Retina (tissue), 1 donor: ENCODE results near the gene GNB1L.
A peak's percentile ranks its signal among the peaks of the same experiment; 100 is the strongest.

Experiments
- DNase-seq: peaks from one replicate; pipeline ENCODE4 v3.0.0-alpha.2; 2016

The GNB1L gene

DNA sequence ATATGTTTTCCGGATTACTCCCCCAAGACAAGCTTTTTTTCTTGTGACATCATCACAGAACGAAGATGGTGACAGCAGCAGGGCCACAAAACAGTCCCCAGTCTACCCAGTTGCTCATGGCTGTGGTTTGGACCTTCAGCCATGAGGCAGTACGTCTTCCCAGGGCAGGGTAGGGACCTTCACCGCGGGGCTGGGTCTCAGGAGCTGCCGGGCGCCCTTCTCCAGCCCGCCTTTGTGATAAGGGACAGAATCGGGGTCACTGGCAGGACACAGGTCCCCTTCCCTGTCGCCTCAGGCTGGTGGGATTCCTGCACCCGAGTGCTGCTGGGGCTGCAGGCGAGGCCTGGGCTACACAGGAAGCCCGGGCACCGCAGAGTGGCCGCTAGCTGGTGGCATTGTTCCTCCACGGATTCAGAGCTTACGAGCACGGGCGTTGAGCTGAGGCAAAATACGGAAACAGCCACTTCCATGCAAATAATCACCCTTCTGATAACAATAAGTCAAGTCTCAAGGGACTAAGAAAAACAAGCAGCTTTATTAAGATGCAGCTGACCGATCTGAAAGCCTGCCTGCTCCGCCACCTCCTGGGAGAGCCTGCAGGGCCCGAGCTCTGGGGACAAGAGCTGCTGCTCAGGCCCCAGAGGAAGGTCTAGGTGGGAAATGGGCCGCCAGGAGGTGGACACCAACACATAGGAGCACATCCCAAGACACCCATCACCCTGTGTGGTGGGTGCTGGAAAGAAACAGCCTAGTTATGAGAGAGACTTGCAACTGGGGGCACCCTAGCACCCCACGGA lies 81.8 kb downstream of the GNB1L start:
- peak; percentile 39 for DNase-seq

DNA sequence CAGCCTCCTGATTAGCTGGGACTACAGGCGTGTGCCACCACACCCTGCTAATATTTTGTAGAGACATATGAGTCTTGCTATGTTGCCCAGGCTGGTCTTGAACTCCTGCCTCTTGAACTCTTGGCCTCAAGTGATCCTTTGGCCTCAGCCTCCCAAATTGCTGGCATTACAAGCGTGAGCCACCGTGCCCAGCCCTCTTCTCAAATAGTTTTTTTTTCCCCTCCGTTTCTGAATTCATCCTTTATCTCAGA lies 82.3 kb downstream of the GNB1L start:
- DNase-seq, result no peak

DNA sequence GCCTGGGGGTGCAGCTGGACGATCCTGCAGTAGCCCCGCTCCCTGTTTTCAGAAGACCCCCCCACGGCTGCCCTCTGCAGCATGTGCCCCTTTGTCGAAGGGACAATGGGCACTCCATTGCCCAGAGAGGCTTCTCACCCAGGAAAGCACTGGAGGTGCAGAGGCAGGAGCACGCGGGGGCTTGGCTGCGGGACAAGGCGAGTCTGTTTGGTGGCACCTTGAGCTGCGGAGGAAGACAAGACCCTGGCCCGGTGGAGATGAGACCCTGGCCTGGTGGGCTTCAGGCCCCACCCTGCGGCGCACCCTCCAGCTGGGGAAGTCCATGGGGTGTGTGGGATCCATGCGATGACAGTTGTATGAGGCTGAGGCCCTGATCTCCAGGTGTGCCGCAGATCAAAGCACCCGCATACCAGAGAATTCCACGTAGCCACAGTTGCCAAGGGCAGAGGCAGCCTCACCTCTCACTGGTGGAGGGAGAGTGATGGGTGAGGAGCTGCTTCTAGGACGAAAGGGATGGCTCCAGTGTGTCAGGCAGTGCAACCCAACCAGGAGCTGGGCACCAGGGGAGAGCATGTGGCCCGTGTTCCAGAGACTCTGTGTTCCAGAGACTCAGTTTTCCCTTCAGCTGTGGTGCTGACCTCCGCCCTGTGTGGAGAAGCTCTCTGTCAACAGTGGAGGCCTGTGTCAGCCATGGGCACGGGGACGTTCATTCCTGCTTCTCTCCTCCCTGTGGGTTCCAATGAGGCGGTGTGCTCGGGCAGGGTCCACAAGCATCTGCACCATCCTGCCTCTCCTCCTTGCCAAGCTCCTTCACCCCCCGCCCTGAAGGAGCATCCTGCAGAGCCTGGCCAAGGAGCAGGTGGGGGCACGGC lies 84.1 kb downstream of the GNB1L start:
- DNase-seq, result no peak

DNA sequence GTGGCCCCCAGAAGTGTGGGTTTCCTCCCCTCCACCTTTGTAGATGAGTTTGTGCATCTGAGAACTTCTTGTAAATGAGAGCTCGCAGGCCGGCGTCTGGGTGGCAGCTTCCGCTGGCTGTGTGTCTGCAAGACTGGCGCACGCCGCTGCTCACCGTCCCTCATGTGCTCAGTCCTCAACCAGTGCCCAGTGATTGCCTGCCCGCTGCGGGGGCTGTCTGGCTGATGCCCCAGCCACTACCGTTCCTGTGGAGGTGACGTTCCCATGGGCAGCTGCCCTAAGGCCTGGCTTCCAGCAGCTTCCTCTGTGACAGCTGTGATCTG lies 85.3 kb downstream of the GNB1L start:
- peak; percentile 19 for DNase-seq

DNA sequence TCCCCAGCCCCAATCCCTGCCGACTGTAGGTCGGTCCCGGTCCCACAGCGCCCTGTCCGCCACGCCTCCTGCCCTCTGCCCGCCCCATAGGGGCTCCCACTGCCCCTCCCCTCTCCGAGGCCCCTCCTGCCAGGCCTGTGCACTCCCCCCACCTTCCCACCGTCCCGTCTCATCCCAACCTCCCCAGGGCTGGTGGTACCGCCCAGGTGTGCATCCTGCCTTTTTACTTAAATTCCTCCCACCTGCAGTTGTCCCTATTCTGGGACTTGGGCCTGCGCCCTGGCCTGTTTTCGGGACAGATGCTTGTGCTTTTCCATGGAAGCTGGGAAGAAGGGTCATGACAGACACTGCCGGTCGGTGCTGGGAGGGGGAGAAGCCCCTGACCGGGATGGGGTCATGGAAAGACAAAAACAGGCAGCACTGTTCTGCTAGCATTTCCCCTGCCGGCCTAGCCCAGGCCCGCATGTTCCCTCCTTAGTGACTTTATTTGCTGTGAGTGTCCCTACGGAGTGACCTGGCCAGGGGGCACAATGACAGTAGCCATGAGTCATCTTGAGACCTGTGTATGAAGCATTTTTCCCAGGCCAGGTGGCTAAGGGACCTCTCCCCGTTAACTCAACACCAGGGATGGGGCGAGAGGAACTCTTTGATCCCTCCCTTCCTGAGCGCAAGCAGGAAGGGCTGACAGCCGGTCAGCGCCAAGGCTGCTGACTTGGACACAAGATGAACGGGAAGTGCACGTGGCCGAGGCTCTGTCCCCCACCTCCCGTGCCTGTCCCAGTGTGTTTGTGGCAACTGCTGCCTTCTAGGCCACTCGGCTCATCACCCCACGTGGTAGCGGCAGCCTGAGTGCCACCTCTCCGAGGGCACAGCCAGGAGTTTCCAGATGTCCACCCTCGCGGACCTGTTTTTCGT lies 87.0 kb downstream of the GNB1L start:
- DNase-seq, result peak; percentile 45

DNA sequence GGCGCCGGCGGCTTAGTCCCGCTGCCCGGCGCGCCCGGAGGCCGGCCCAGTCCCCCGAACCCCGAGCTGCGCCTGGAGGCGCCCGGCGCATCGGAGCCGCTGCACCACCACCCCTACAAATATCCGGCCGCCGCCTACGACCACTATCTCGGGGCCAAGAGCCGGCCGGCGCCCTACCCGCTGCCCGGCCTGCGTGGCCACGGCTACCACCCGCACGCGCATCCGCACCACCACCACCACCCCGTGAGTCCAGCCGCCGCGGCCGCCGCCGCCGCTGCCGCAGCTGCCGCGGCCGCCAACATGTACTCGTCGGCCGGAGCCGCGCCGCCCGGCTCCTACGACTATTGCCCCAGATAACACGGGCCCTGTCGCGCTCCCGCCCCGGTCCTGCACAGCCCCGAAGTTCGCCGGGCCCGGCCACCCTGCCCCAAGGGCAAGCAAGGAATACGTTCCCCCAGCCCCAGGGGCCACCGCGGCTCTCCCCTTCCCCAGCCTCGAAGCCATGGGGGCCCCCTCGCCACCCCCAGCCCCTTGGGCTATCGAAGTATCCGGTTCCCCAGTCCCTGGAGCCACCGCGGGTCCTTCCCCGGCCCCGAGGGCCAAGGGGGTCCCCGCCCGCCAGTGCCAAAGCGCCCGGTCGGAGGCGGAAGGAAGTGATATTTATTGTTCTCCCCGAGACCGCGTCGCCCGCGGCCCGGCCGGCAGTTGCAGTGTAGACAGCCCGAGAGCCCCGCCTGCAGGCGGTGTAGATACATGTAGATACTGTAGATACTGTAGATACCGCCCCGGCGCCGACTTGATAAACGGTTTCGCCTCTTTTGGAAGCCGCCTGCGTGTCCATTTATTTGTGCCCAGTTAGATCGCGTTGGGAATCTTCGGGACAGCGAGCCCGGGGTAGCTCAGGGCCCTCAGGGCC lies 87.9 kb downstream of the GNB1L start:
- DNase-seq, result peak; percentile 59

DNA sequence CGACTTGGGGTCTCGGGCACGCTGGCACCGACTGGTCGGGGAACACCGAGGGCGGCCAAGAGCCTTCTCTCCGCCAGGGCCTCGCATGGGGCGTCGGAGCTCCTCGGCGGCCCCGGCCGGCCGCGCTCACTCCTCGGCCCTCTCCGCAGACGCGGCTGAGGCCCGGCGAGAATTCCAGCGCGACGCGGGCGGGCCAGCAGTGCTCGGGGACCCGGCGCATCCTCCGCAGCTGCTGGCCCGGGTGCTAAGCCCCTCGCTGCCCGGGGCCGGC lies 88.5 kb downstream of the GNB1L start:
- DNase-seq, result no peak

DNA sequence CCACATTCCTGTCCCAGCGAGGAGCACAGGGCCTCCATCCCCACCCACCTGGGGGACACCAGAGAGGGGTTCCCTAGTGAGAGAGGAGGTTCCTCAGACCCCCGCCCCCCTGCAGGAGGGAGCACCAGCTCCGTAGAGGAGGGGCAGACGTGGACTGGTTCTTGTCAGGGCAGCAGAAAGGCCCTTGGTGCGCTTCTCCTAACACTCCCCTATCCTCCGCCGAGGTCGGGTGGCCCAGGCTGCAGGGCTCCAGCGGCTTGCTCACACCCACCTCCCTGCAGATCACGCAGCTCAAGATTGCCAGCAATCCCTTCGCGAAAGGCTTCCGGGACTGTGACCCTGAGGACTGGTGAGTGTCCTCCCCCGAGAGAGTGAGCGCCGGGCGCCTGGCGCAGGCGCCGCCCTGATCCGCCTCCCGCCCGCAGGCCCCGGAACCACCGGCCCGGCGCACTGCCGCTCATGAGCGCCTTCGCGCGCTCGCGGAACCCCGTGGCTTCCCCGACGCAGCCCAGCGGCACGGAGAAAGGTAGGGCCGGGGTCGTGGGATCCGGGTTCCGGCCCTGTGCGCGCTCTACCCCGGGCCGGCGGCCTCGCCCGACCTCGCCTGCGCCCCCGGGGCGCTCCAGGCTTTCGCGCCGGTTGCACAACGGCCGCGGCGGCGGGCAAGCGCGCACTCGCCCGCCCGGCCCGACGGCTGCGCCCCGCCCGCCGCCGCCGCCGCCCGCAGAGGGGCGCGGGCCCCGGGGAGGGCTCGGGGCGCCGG lies 89.0 kb downstream of the GNB1L start:
- DNase-seq, result peak; percentile 44

DNA sequence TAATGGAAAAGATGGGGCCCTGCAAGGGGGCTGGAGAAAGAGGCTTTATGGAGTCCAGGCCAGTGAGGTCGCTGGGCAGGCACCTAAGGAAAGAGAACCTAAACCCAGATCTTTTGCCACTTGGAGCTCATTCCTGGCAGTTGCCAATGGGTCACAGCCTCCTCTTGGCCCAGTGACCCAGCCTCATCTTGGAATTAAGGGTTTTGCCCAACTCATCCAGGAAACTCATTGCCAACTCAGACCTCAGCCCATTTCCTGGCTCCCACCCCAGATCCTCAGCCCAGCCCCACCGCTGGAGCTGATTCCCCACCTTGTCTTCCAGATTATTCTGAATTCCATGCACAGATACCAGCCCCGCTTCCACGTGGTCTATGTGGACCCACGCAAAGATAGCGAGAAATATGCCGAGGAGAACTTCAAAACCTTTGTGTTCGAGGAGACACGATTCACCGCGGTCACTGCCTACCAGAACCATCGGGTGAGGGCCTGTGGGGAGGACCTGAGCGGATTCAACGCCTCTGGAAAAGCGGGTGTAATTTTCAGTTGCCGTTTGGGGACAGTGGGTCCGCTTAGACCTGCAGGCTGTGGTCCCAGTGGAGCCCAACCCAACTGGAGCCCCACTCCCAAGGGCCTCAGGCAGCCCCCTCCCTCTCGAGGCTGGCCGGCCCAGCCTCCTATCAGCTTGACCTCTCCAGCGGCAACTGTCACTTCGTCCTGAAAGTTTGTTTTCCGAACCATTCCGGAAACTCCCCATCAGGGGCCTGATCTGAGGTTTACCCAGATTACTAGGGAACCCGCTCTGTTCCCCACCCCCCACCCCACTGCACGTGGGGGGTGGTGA lies 89.8 kb downstream of the GNB1L start:
- no peak for DNase-seq

DNA sequence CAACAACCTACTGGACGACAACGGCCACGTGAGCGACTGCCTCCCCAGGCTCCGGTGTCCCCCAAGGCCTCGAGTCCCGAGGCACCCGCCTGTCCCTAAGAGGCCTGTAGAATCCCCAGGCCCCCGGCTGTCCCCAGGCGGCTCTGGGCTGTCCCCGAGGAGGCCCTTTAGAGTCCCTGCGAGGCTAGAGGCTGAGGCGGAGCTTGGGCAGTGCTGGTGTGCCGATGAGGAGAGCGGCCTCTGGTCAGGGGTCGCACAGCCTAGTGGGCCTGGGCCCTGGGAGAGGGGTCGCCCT lies 90.4 kb downstream of the GNB1L start:
- peak; percentile 31 for DNase-seq

DNA sequence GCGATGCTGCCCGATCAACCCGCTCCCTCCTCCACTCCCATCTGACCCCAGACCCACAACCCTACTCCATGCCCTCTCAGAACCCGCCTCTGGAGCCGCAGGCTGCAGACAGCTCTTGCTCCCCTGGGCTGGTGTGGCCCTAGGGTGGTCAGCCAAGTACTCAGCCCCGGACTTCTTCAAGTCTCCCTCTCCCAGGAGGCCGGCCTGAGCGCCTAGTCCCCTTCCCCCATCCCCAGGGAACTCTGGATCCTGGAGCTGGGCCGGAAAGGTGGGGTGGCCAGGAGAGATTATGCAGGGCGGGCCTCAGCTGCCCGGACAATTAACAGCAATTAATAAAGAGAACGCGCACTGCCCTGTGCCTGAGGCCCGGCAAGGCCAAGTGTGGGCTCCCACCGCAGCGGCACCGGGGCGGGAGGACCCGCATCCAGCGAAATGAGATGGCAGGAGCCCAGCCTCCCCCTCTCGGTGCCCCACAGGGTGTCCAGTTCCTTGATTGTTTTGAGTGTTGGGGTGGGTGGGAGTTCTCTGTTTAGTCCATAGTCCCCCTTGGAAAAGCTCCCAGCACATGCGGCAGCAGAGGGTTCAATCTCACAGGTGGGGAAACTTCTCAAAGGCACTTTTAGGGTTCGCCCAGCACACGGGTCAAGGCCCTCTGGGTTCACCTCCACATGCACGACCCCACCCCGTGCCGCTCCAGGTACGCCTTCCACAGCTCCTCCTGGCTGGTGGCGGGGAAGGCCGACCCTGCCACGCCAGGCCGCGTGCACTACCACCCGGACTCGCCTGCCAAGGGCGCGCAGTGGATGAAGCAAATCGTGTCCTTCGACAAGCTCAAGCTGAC lies 91.0 kb downstream of the GNB1L start:
- DNase-seq, result no peak

DNA sequence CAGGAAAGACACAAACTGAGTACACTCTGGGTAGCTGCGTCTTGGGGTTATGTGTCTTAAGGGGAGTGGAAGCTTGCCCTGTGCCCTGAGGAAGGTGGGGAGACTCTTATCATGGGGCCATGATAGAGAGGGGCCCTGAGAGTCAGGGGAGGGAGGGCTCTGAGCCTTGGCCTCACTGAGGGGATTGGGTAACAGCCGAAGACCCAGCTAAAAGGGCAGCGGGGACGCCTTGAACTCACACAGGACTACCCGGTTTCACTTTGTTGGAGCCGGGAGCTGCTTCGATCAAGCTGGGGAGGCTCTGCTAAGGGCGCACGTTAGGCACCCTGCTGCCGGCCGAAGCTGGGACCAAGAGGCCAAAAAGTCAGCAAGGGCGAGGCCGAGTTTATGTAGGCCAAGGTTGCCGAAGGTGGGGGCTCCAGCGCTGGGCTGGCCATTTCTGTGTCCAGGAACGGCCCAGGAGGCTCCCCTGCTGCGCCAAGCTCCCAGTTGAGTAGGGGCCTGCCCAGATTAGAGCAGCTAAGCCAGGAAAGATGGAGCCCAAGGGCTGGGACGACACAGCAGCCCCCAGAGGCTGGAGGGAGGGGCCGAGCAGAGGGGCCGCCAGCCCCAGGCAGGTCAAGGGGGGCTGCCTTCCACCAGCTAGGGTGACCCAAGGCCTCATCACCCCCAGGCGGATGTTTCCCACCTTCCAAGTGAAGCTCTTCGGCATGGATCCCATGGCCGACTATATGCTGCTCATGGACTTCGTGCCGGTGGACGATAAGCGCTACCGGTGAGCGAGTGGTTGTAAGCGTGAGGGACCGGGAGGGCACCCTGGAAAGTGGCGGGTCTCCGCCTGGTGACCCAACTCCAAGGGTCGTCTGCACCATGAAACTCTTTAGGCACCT lies 91.9 kb downstream of the GNB1L start:
- DNase-seq, result peak; percentile 35

DNA sequence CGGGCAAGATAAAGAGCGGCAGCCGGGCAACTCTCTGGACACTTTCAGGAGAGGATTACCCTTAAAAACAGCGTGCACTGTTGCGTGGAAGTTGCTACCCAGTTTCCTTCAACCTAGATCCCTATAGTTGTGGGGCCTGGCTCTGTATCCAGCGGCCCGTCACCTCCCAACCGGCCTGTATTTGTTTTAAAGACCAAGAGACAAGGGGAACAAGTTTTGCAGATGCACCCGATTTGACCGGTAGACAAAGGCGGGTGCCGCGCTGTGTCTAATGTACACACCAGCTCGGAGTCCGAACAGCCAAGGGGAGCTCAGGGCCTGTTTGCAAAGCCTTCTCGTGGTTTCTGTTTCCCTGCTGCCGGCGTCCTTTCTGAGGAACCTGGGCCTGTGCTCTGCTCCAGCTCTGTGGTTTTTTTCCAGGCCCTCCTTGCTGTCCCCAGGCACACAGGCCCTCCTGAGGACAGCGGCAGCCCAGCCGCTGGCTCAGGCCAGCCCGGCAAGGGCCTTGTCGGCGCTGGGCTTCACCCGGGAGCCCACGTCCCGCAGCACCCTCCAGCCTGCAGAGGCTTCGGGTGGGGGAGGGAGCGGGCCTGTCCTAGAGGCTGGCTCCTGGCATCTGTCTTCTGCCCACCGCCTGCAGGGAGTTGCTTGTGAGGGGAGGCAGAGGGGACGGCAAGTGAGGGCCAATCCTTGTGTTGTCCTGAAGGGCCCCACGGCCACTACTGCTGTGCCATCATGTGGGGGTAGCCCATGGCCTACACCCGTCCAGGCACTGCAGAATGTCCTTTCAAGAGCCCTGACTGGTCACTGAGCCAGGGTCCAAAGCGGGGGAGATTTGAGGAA lies 92.7 kb downstream of the GNB1L start:
- peak; percentile 63 for DNase-seq

DNA sequence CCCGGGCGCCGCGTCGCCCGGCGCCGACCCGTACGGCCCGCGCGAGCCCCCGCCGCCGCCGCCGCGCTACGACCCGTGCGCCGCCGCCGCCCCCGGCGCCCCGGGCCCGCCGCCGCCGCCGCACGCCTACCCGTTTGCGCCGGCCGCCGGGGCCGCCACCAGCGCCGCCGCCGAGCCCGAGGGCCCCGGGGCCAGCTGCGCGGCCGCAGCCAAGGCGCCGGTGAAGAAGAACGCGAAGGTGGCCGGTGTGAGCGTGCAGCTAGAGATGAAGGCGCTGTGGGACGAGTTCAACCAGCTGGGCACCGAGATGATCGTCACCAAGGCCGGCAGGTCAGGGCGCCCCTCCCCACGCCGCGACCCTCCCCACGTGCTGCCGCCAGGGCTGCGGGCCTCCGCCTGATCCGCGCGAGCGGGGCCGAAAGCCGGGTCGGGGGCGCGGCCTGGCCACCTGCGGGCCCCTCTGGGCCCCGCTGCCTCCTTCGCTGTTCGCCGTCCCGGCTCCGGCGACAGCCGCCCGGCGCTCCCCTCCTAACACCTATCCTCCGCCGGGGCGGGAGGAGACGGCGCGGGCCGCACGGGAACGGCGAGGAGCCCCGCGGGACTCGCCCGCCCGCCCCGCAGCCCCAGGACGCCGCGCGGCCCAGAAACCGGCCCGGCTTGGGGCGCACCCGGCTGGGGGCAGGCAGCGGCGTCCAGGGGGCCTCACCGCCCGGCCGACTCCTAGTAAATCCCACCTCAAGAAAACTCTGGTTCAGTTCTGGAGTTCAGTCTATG lies 93.5 kb downstream of the GNB1L start:
- DNase-seq, result peak; percentile 44

DNA sequence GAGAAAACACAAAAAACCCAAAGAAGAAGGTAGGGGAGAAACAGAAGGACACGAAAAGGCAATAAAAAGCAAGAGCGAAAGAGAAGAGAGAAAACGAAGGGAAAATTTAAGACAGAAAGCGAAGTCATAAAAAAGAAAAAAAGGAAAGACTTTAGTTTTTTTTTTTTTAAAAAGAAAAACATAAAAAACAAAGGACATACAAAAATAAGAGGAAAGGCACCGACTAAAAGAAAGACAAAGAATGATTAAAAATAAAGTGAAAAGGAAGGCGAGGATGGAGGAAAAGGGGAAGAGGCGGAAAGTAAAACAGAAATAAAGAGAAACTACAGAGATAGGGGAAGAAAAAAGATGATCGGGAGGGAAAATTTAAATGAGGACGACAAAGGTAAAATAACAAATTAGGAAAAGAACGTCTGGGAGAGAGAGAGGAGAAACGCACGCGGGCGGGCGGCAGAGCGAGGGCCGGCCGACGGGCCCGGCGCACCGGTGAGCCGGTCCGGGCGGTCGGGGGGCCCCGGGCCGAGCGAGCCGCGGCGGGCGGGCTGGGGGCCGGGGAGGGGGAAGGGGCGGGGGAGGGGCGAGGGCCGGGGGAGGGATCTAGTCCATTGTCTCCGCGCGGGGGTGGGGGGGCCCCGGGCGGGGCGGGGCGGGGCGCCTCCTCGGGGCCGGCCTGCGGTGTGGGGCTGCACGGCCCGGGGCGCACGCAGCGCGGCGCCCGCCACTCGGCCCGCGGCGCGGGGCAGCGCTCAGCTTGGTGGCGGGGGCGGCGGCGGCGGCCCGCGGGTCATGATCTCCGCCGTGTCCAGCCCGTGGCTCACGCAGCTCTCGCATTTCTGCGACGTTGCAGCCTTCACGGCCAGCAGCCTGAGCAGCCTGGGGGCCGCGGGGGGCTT lies 94.4 kb downstream of the GNB1L start, which contains the start of gene TBX1:
Gene TBX1, plus strand, starts transcription at position 721 of the 893 bp plus-strand sequence. Its CDS starts 66 bp downstream, at position 787.
- DNase-seq, result no peak

DNA sequence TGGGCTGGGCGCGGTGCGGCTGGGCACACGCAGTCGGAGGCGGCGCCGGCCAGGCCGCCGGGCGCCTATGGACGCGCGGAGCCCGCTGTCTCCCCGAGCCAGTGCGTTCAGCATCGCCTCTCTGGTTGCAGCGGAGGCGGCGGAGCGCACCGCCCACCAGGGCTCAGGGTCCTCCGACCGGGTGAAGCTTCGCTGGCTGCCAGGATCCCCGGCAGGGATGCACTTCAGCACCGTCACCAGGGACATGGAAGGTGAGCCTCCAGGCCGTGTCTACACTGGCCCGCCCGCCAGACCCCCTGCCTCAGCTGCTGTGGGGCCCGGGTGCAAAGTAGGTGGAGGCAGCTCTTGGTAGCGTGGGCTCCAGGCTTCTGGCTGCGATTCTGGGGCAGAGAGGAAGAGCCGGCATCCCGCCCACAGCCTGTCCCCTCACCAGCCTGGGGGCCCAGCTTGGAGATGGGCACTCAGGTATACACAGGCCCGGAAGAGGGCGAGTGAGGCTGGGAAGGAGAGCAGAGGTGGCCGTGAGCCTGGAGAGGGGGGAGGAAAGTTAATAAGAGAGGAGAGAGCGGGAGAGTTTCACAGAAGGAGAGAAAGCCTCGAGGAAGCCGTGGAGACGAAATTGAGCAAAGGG lies 95.1 kb downstream of the GNB1L start:
- DNase-seq, result peak; percentile 63
